K562 (cell line): ENCODE results near the gene WAS. TPM values are rescaled to one million over a fixed set of nuclear protein-coding genes. Genes with fewer than 3 reads are reported as not detected.

Experiments
- CUX1 ChIP-seq: fragments of 200-800 bp; sonication (Bioruptor generic); IDR thresholded peaks from 2 replicates; pipeline ENCODE4 v1.6.1; 2016; ENCODE audit warnings: missing genetic modification characterization, missing compliant biosample characterization
- E2F6 ChIP-seq, 2 experiments: IDR thresholded peaks; 2 replicates each; pipeline ENCODE4 v1.6.1; 2011; ENCODE audit warnings: borderline replicate concordance in 1 of 2, control low read depth in 1 of 2, low read depth in 1 of 2, low read length in 1 of 2, mild to moderate bottlenecking in 1 of 2, mixed read lengths in 1 of 2, moderate library complexity in 1 of 2; ENCODE audit not compliant: insufficient read depth in 1 of 2, insufficient read length in 1 of 2, poor library complexity in 1 of 2, severe bottlenecking in 1 of 2; ENCODE audit errors: extremely low read depth in 1 of 2
- L3MBTL2 ChIP-seq: fragments of 450-650 bp; IDR thresholded peaks from 2 replicates; pipeline ENCODE4 v1.6.1; 2016; ENCODE audit warnings: mild to moderate bottlenecking, moderate library complexity
- RBM15 ChIP-seq: fragments of 200-400 bp; formaldehyde crosslinking; IDR thresholded peaks from 2 replicates; pipeline ENCODE4 v1.6.1; 2018; ENCODE audit warnings: mild to moderate bottlenecking, low read length, moderate library complexity; ENCODE audit not compliant: insufficient read depth
- RBM25 ChIP-seq: fragments of 200-400 bp; formaldehyde crosslinking; IDR thresholded peaks from 2 replicates; pipeline ENCODE4 v1.6.1; 2018; ENCODE audit warnings: low read length, low read depth, moderate library complexity; ENCODE audit not compliant: severe bottlenecking
- SRSF9 ChIP-seq: fragments of 200-400 bp; formaldehyde crosslinking; IDR thresholded peaks from 2 replicates; pipeline ENCODE4 v1.6.1; 2017; ENCODE audit warnings: low read depth, low read length, borderline replicate concordance
- STAG1 ChIP-seq: sonication (generic); formaldehyde crosslinking; IDR thresholded peaks from 2 replicates; pipeline ENCODE4 v1.5.0; 2020; ENCODE audit warnings: missing genetic modification reagents, borderline replicate concordance
- ZNF318 ChIP-seq, 2 experiments: fragments of 450-650 bp; IDR thresholded peaks; 2 replicates each; pipeline ENCODE4 v1.6.1; 2016; ENCODE audit warnings: mild to moderate bottlenecking in 2 of 2, borderline replicate concordance in 1 of 2, low read depth in 1 of 2, moderate library complexity in 1 of 2
- polyA plus RNA-seq, 8 experiments: library from polyadenylated mRNA; depleted of rRNA in 4 of 8; stranded (reverse) in 5 of 8; unstranded in 3 of 8; fragments of >200 nt; fragmentation: Nextera tagmentation in 2 of 8; fragmentation: Illumina TruSeq in 1 of 8; extraction: Ambion mirVana in 2 of 8; extraction: Trizol in 1 of 8; gene quantifications; 2 replicates each; pipeline versions ENCODE4 v1.2.1 to v1.2.3, GENCODE V29; 2011 to 2014; ENCODE audit warnings: inconsistent platforms in 1 of 8, missing spikeins in 1 of 8
- total RNA-seq, 7 experiments: library from RNA; depleted of rRNA in 6 of 7; stranded (reverse); fragments of >200 nt in 6 of 7; fragmentation: Illumina TruSeq in 2 of 7; extraction: Trizol in 2 of 7; gene quantifications; 2 replicates each; pipeline versions ENCODE4 v1.2.1 to v1.2.3, GENCODE V29; 2011 to 2021; ENCODE audit warnings: low replicate concordance in 1 of 7
- TF ChIP-seq, protein P1 (sequence below): fragments of 250-450 bp; sonication (Bioruptor Pico); IDR thresholded peaks from 2 replicates; pipeline ENCODE4 v1.4.0; 2020

WAS gene
- total and polyA plus RNA-seq, 9 of the 15 experiments (the other 6 are each of a cell fraction or from before 2014, with no cell fraction given), result 0.11 to 16.1 (median 3.8) TPM

GRCh38 chrX:48696909-48697727 is 13.5 kb downstream of the WAS start (continued):
- TF ChIP-seq CUX1 (CRISPR knock-in tag) (no peak), SRSF9 (no peak), RBM25 (no peak), RBM15 (no peak), L3MBTL2 (0 out of 2 replicates have a peak, but pooled peaks have one; percentile 39), STAG1 (CRISPR knock-in tag) (no peak), E2F6 (IDR thresholded peaks at IDR 0.05; ENCODE audit: borderline replicate concordance in 1 of 2, extremely low read depth in 1 of 2, insufficient read depth in 1 of 2, insufficient read length in 1 of 2, low read depth in 1 of 2, low read length in 1 of 2, poor library complexity in 1 of 2, severe bottlenecking in 1 of 2) (peak; percentile 65 to 91), ZNF318 (IDR thresholded peaks at IDR 0.05; ENCODE audit: borderline replicate concordance in 1 of 2, low read depth in 1 of 2) (no peak)
- TF ChIP-seq, protein P1, sequence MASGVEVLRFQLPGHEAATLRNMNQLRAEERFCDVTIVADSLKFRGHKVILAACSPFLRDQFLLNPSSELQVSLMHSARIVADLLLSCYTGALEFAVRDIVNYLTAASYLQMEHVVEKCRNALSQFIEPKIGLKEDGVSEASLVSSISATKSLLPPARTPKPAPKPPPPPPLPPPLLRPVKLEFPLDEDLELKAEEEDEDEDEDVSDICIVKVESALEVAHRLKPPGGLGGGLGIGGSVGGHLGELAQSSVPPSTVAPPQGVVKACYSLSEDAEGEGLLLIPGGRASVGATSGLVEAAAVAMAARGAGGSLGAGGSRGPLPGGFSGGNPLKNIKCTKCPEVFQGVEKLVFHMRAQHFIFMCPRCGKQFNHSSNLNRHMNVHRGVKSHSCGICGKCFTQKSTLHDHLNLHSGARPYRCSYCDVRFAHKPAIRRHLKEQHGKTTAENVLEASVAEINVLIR (CRISPR knock-in tag), result no peak
